OCI-LY7 (cell line): ENCODE data around the gene DLG5. TPM values are rescaled to one million over a fixed set of nuclear protein-coding genes. Genes with fewer than 3 reads are reported as not detected.

Experiments used
- BruUV-seq: library from RNA; stranded (reverse); fragments of 400-500 nt; replicated peaks from 2 replicates; lab custom pipeline; 2021; lab: Mats Ljungman, UMichigan
- CTCF ChIA-PET: fragments of 300-600 bp; sonication (Branson Sonifier 250); formaldehyde crosslinking; loops from one replicate; lab custom pipeline; 2022; ENCODE audit warnings: antibody characterized with exemption; ENCODE audit not compliant: unreplicated experiment; lab: Charles Lee
- POLR2A ChIA-PET: fragments of 300-600 bp; sonication (Branson Sonifier 250); formaldehyde crosslinking; loops from one replicate; lab custom pipeline; 2022; ENCODE audit warnings: antibody characterized with exemption; lab: Charles Lee
- DNase-seq: peaks from one replicate; pipeline ENCODE4 v3.0.0-alpha.2; 2015; ENCODE audit warnings: low spot score
- H2AFZ ChIP-seq: fragments of 200-600 bp; sonication (generic), shearing (Covaris generic); 2 replicates; pipeline ENCODE4 v1.6.1; 2014; ENCODE audit warnings: mild to moderate bottlenecking, antibody characterized with exemption, low read length, moderate library complexity
- H3K27ac ChIP-seq: fragments of 200-600 bp; sonication (generic); 2 replicates; pipeline ENCODE4 v1.5.1; 2014; ENCODE audit warnings: mixed run types, low read depth, mild to moderate bottlenecking, moderate library complexity, low read length, inconsistent platforms; ENCODE audit not compliant: poor library complexity, severe bottlenecking
- H3K36me3 ChIP-seq: fragments of 200-600 bp; sonication (generic); 2 replicates; pipeline ENCODE4 v1.6.1; 2014; ENCODE audit warnings: mild to moderate bottlenecking, antibody characterized with exemption, low read length, moderate library complexity, mixed read lengths; ENCODE audit not compliant: insufficient read depth
- H3K4me1 ChIP-seq: fragments of 200-600 bp; sonication (generic); 2 replicates; pipeline ENCODE4 v1.5.1; 2014; ENCODE audit warnings: mild to moderate bottlenecking, low read length; ENCODE audit not compliant: insufficient read depth, poor library complexity, severe bottlenecking
- H3K4me2 ChIP-seq: fragments of 200-600 bp; sonication (generic); 2 replicates; pipeline ENCODE4 v1.6.1; 2014; ENCODE audit warnings: mild to moderate bottlenecking, low read length
- H3K4me3 ChIP-seq: fragments of 200-600 bp; sonication (generic); 2 replicates; pipeline ENCODE4 v1.5.1; 2014; ENCODE audit warnings: mild to moderate bottlenecking, low read depth, low read length; ENCODE audit not compliant: poor library complexity, severe bottlenecking
- H3K79me2 ChIP-seq: fragments of 200-600 bp; sonication (generic); 2 replicates; pipeline ENCODE4 v1.6.1; 2016; ENCODE audit warnings: low read depth, mild to moderate bottlenecking, low read length, moderate library complexity, mixed read lengths; ENCODE audit not compliant: insufficient read depth
- H3K9me2 ChIP-seq: fragments of 200-600 bp; sonication (generic); 2 replicates; pipeline ENCODE4 v1.6.1; 2016; ENCODE audit warnings: mild to moderate bottlenecking, low read length, mixed read lengths; ENCODE audit not compliant: insufficient read depth
- H3K9me3 ChIP-seq: fragments of 200-600 bp; sonication (generic); 2 replicates; pipeline ENCODE4 v1.6.1; 2014; ENCODE audit warnings: mild to moderate bottlenecking, mixed run types, low read length, mixed read lengths
- H4K20me1 ChIP-seq: fragments of 200-600 bp; sonication (generic); 2 replicates; pipeline ENCODE4 v1.6.1; 2014; ENCODE audit warnings: mild to moderate bottlenecking, antibody characterized with exemption, low read length, moderate library complexity, mixed read lengths; ENCODE audit not compliant: insufficient read depth
- CTCF ChIP-seq: fragments of 200-600 bp; sonication (generic); conservative IDR thresholded peaks from 2 replicates; pipeline ENCODE4 v1.5.1; 2014; ENCODE audit warnings: mild to moderate bottlenecking, antibody characterized with exemption, low read length, moderate library complexity, mixed read lengths
- EZH2phosphoT487 ChIP-seq: fragments of 200-600 bp; sonication (generic); IDR thresholded peaks from 2 replicates; pipeline ENCODE4 v1.6.1; 2018; ENCODE audit warnings: low read depth, borderline replicate concordance, mild to moderate bottlenecking, mixed run types, antibody characterized with exemption, low read length, moderate library complexity, mixed read lengths
- intact Hi-C: fragments of 100-400 bp; cut with micrococcal nuclease; formaldehyde crosslinking; loops from one replicate; pipeline ENCODE4 v1.10.0; 2022; ENCODE audit not compliant: unreplicated experiment
- total RNA-seq, 2 experiments: library from RNA; depleted of rRNA in 1 of 2; stranded (reverse); fragments of >200 nt in 1 of 2; shearing (Covaris generic) in 1 of 2; gene quantifications; 2 replicates each; pipeline ENCODE4 v1.2.3, GENCODE V29; 2014 to 2022

Gene DLG5
- total RNA-seq, 2 experiments from 2014 or later, result 0.27 TPM; not detected in 1

- TF ChIP-seq EZH2phosphoT487, result no peak
- no peak for TF ChIP-seq CTCF
- Histone ChIP-seq H3K4me1 (no peaks in the 10 kb centered on the region), H4K20me1 (no peaks in the 10 kb centered on the region), H3K9me2 (no peaks in the 10 kb centered on the region), H3K4me3 (no peak overlapping the region), H3K36me3 (no peaks in the 10 kb centered on the region), H3K9me3 (no peaks in the 10 kb centered on the region), H3K79me2 (no peaks in the 10 kb centered on the region), H3K4me2 (no peak overlapping the region), H3K27ac (no peak overlapping the region), H2AFZ (no peak overlapping the region)
- DNase-seq, result no peak
- intact Hi-C loops, result no loop called here
- ChIA-PET POLR2A (interaction anchor here (0.7 kb wide), 1 partner anchor 238 kb away, joined by 4 read pairs; no protein-coding TSS in a partner anchor), CTCF (no interaction called here)
- BruUV-seq, result no TSS peak
Measured at GRCh38 chr10:77789016-77789415, 137.5 kb downstream of the DLG5 start.

- H3K79me2 ChIP-seq, result no peaks in the 10 kb centered on the region
- H2AFZ ChIP-seq, result no peak overlapping the region
- H3K27ac ChIP-seq, result no peak overlapping the region
- no peaks in the 10 kb centered on the region for H4K20me1 ChIP-seq
- TF ChIP-seq EZH2phosphoT487, result no peak
- no peak for TF ChIP-seq CTCF
- H3K4me1 ChIP-seq, result no peaks in the 10 kb centered on the region
- H3K4me3 ChIP-seq, result no peak overlapping the region
- no peaks in the 10 kb centered on the region for H3K36me3 ChIP-seq
- POLR2A ChIA-PET, result interaction anchor here (0.7 kb wide), 1 partner anchor 239 kb away, joined by 4 read pairs; no protein-coding TSS in a partner anchor
- H3K4me2 ChIP-seq, result no peak overlapping the region
- H3K9me3 ChIP-seq, result no peaks in the 10 kb centered on the region
- no peak for DNase-seq
- H3K9me2 ChIP-seq, result no peaks in the 10 kb centered on the region
- BruUV-seq, result no TSS peak
- CTCF ChIA-PET, result no interaction called here
- intact Hi-C loops, result no loop called here
Measured at GRCh38 chr10:77788496-77789010, 138.0 kb downstream of the DLG5 start.

DNA sequence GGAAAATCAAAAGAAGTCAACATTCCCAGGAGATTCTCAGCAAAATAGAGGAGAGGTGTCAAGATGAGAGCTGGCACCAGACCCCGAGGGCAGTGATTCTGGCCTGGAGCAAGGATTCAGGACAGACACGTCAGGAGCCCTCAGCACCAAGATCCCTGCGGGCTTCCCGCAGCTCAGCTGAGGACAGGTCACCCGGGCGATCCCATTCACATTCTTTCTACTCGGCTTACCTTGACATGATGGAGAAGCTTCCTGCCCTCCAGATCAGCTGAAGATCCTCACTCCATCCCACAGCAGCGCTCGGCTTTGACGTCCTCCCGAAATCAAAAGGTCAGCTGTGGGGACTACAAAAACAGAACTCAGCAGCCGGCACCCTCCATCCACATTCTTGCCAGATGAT is 139.1 kb downstream of the DLG5 start:
- DNase-seq, result no peak
- Histone ChIP-seq H3K4me3 (no peak overlapping the region), H3K27ac (no peak overlapping the region), H3K4me2 (no peak overlapping the region), H3K36me3 (no peaks in the 10 kb centered on the region), H3K9me3 (no peaks in the 10 kb centered on the region), H2AFZ (no peak overlapping the region), H3K4me1 (no peaks in the 10 kb centered on the region), H3K79me2 (no peaks in the 10 kb centered on the region), H3K9me2 (no peaks in the 10 kb centered on the region), H4K20me1 (no peaks in the 10 kb centered on the region)
- CTCF ChIA-PET, result no interaction called here
- POLR2A ChIA-PET, result no interaction called here
- intact Hi-C loops, result no loop called here
- BruUV-seq, result no TSS peak
- TF ChIP-seq CTCF (no peak), EZH2phosphoT487 (no peak)
